Measurements from ENCODE around the gene CHMP6. TPM values are rescaled to one million over a fixed set of nuclear protein-coding genes. Genes with fewer than 3 reads are reported as not detected.
A peak's percentile ranks its signal among the peaks of the same experiment; 100 is the strongest.

CHMP6 gene
- total RNA-seq, 2 donors from 2014 or later, result 11.2 to 12.2 TPM

GRCh38 chr17:80997424-80998117 is 5.9 kb downstream of the CHMP6 start:
- Mint-ChIP-seq H3K27ac (no peak overlapping the region), H3K36me3 (ENCODE audit: insufficient read depth in 2 of 2) (peaks cover 2 to 3% of the 10 kb centered on the region in 2 donors), H3K27me3 (ENCODE audit: low read depth) (peaks cover 6% of the 10 kb centered on the region), H3K4me3 (no peak overlapping the region), H3K4me1 (ENCODE audit: low read depth) (peaks cover 14% of the 10 kb centered on the region), H3K9me3 (no peaks in the 10 kb centered on the region)
- peak in 1 of 2 donors; percentile 60 for ATAC-seq (replicated peaks in 1 of 2)
- DNase-seq, result no peak

GRCh38 chr17:80998118-80998747 is 6.6 kb downstream of the CHMP6 start:
- Mint-ChIP-seq H3K4me1 (ENCODE audit: low read depth) (peaks cover 13% of the 10 kb centered on the region), H3K27me3 (ENCODE audit: low read depth) (peaks cover 9% of the 10 kb centered on the region), H3K36me3 (ENCODE audit: insufficient read depth in 2 of 2) (peaks cover 2 to 3% of the 10 kb centered on the region in 2 donors), H3K4me3 (no peak overlapping the region), H3K27ac (no peak overlapping the region), H3K9me3 (no peaks in the 10 kb centered on the region)
- no peak for ATAC-seq (replicated peaks in 1 of 2)
- no peak for DNase-seq

- Mint-ChIP-seq H3K9me3 (no peaks in the 10 kb centered on the region), H3K36me3 (ENCODE audit: insufficient read depth in 2 of 2) (peaks cover 2 to 3% of the 10 kb centered on the region in 2 donors), H3K27me3 (ENCODE audit: low read depth) (peaks cover 16% of the 10 kb centered on the region), H3K4me3 (no peak overlapping the region), H3K27ac (no peak overlapping the region), H3K4me1 (ENCODE audit: low read depth) (peaks cover 13% of the 10 kb centered on the region)
- DNase-seq, result no peak
- ATAC-seq (replicated peaks in 1 of 2), result no peak
Measured at GRCh38 chr17:80998748-80999535, 7.3 kb downstream of the CHMP6 start.

GRCh38 chr17:80999536-81000333 is 8.1 kb downstream of the CHMP6 start:
- Mint-ChIP-seq H3K27ac (no peak overlapping the region), H3K4me3 (no peak overlapping the region), H3K27me3 (ENCODE audit: low read depth) (peaks cover 19% of the 10 kb centered on the region), H3K9me3 (no peaks in the 10 kb centered on the region), H3K4me1 (ENCODE audit: low read depth) (peaks cover 17% of the 10 kb centered on the region), H3K36me3 (ENCODE audit: insufficient read depth in 2 of 2) (peaks cover 2 to 3% of the 10 kb centered on the region in 2 donors)
- DNase-seq (no peak), ATAC-seq (replicated peaks in 1 of 2) (no peak)

- Mint-ChIP-seq H3K9me3 (no peaks in the 10 kb centered on the region), H3K36me3 (ENCODE audit: insufficient read depth in 2 of 2) (peaks cover 2 to 3% of the 10 kb centered on the region in 2 donors), H3K27ac (no peak overlapping the region), H3K4me3 (no peak overlapping the region), H3K27me3 (ENCODE audit: low read depth) (peaks cover 24% of the 10 kb centered on the region), H3K4me1 (ENCODE audit: low read depth) (peaks cover 21% of the 10 kb centered on the region)
- DNase-seq, result no peak
- no peak for ATAC-seq (replicated peaks in 1 of 2)
Measured at GRCh38 chr17:81000334-81000630, 8.6 kb downstream of the CHMP6 start.

- H3K27ac Mint-ChIP-seq, result no peak overlapping the region
- DNase-seq (no peak), ATAC-seq (replicated peaks in 1 of 2) (no peak)
- H3K4me3 Mint-ChIP-seq, result no peak overlapping the region
- H3K36me3 Mint-ChIP-seq (ENCODE audit: insufficient read depth in 2 of 2), result peaks cover 2 to 3% of the 10 kb centered on the region in 2 donors
- H3K9me3 Mint-ChIP-seq, result no peaks in the 10 kb centered on the region
- H3K27me3 Mint-ChIP-seq (ENCODE audit: low read depth), result peaks cover 24% of the 10 kb centered on the region
- H3K4me1 Mint-ChIP-seq (ENCODE audit: low read depth), result peaks cover 21% of the 10 kb centered on the region
Measured at GRCh38 chr17:81000631-81001357, 9.2 kb downstream of the CHMP6 start.

- Mint-ChIP-seq H3K27ac (no peak overlapping the region), H3K27me3 (ENCODE audit: low read depth) (peaks cover 24% of the 10 kb centered on the region), H3K4me3 (no peak overlapping the region), H3K4me1 (ENCODE audit: low read depth) (peaks cover 21% of the 10 kb centered on the region), H3K36me3 (ENCODE audit: insufficient read depth in 2 of 2) (peaks cover 2 to 3% of the 10 kb centered on the region in 2 donors), H3K9me3 (no peaks in the 10 kb centered on the region)
- no peak for DNase-seq
- ATAC-seq (replicated peaks in 1 of 2), result no peak
Measured at GRCh38 chr17:81002013-81002384, 10.4 kb downstream of the CHMP6 start.

- H3K4me1 Mint-ChIP-seq (ENCODE audit: low read depth), result peaks cover 21% of the 10 kb centered on the region
- peak overlapping the region; percentile 46 to 58 for H3K4me3 Mint-ChIP-seq
- ATAC-seq (replicated peaks in 1 of 2) (no peak), DNase-seq (no peak)
- peaks cover 24% of the 10 kb centered on the region for H3K27me3 Mint-ChIP-seq (ENCODE audit: low read depth)
- H3K27ac Mint-ChIP-seq, result no peak overlapping the region
- H3K9me3 Mint-ChIP-seq, result no peaks in the 10 kb centered on the region
- peaks cover 2 to 3% of the 10 kb centered on the region in 2 donors for H3K36me3 Mint-ChIP-seq (ENCODE audit: insufficient read depth in 2 of 2)
Measured at GRCh38 chr17:81002409-81003361, 11.0 kb downstream of the CHMP6 start.

GRCh38 chr17:81003711-81004475 is 12.3 kb downstream of the CHMP6 start:
- no peaks in the 10 kb centered on the region for H3K9me3 Mint-ChIP-seq
- H3K4me1 Mint-ChIP-seq (ENCODE audit: low read depth), result peaks cover 21% of the 10 kb centered on the region
- no peak overlapping the region for H3K27ac Mint-ChIP-seq
- peaks cover 24% of the 10 kb centered on the region for H3K27me3 Mint-ChIP-seq (ENCODE audit: low read depth)
- H3K36me3 Mint-ChIP-seq (ENCODE audit: insufficient read depth in 2 of 2), result peaks cover 0 to under 1% of the 10 kb centered on the region in 2 donors
- DNase-seq (no peak), ATAC-seq (replicated peaks in 1 of 2) (peak; percentile 14 to 20)
- H3K4me3 Mint-ChIP-seq, result peak overlapping the region in 1 of 2 donors; percentile 80

GRCh38 chr17:81006891-81007290 is 15.2 kb downstream of the CHMP6 start:
- no peak overlapping the region for H3K27ac Mint-ChIP-seq
- H3K36me3 Mint-ChIP-seq (ENCODE audit: insufficient read depth in 2 of 2), result peaks cover 5 to 6% of the 10 kb centered on the region in 2 donors
- H3K9me3 Mint-ChIP-seq, result peaks cover 5 to 6% of the 10 kb centered on the region in 2 donors
- H3K4me3 Mint-ChIP-seq, result no peak overlapping the region
- H3K4me1 Mint-ChIP-seq (ENCODE audit: low read depth), result peaks cover 21% of the 10 kb centered on the region
- DNase-seq (no peak), ATAC-seq (replicated peaks in 1 of 2) (no peak)
- H3K27me3 Mint-ChIP-seq (ENCODE audit: low read depth), result peaks cover 24% of the 10 kb centered on the region

GRCh38 chr17:81008140-81008539 is 16.5 kb downstream of the CHMP6 start:
- Mint-ChIP-seq H3K36me3 (ENCODE audit: insufficient read depth in 2 of 2) (peaks cover 5 to 6% of the 10 kb centered on the region in 2 donors), H3K27me3 (ENCODE audit: low read depth) (peaks cover 15% of the 10 kb centered on the region), H3K4me1 (ENCODE audit: low read depth) (peaks cover 13% of the 10 kb centered on the region), H3K27ac (no peak overlapping the region), H3K4me3 (no peak overlapping the region), H3K9me3 (peaks cover 5 to 7% of the 10 kb centered on the region in 2 donors)
- DNase-seq (no peak), ATAC-seq (replicated peaks in 1 of 2) (no peak)
